ENCODE data around the gene RND1.
A peak's percentile ranks its signal among the peaks of the same experiment; 100 is the strongest.
"Not testable (repeated sequence)": the region's sequence is repeated elsewhere in the genome, so short reads cannot be mapped to it uniquely, and the experiment has no call there.

The RND1 gene

GRCh38 chr12:48869191-48869590, 3.5 kb upstream of the RND1 start:
- H3K4me3 ChIP-seq (replicated peaks; ENCODE audit: low read depth, low read length), result no peak overlapping the region
- no peak for DNase-seq (ENCODE audit: low read depth)
- TF ChIP-seq CTCF (IDR thresholded peaks at IDR 0.05; ENCODE audit: low read length, missing control alignments), result no peak

GRCh38 chr12:48868451-48868850, 2.8 kb upstream of the RND1 start:
- TF ChIP-seq CTCF (IDR thresholded peaks at IDR 0.05; ENCODE audit: low read length, missing control alignments), result no peak
- H3K4me3 ChIP-seq (replicated peaks; ENCODE audit: low read depth, low read length), result no peak overlapping the region
- DNase-seq (ENCODE audit: low read depth), result no peak

GRCh38 chr12:48866052-48866711, 512 bp upstream of the RND1 start:
- H3K4me3 ChIP-seq (replicated peaks; ENCODE audit: low read depth, low read length), result peak overlapping the region; percentile 69
- DNase-seq (ENCODE audit: low read depth), result no peak
- TF ChIP-seq CTCF (IDR thresholded peaks at IDR 0.05; ENCODE audit: low read length, missing control alignments), result no peak

GRCh38 chr12:48863291-48863690, 2.4 kb downstream of the RND1 start:
- no peak for DNase-seq (ENCODE audit: low read depth)
- no peak overlapping the region for H3K4me3 ChIP-seq (replicated peaks; ENCODE audit: low read depth, low read length)
- TF ChIP-seq CTCF (IDR thresholded peaks at IDR 0.05; ENCODE audit: low read length, missing control alignments), result no peak

- H3K4me3 ChIP-seq (replicated peaks; ENCODE audit: low read depth, low read length), result no peak overlapping the region
- TF ChIP-seq CTCF (IDR thresholded peaks at IDR 0.05; ENCODE audit: low read length, missing control alignments), result no peak
- DNase-seq (ENCODE audit: low read depth), result no peak
Measured at GRCh38 chr12:48862760-48863159, 2.9 kb downstream of the RND1 start.

GRCh38 chr12:48861111-48861510, 4.6 kb downstream of the RND1 start:
- no peak for DNase-seq (ENCODE audit: low read depth)

DNA sequence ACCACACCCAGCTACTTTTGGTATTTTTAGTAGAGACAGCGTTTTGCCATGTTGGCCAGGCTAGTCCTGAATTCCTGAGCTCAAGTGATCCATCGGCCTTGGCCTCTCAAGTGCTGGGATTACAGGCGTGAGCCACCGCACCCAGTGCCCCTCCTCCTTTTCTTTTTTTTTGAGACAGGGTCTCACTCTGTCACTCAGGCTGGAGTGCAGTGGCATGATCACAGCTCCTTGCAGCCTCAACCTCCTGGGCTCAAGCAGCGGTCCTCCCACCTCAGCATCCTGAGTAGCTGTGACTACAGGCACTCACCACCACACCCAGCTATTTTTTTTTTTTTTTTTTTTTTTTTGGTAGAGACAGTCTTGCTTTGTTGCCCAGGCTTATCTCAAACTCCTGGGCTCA, 5.4 kb downstream of the RND1 start:
- not testable (repeated sequence) for DNase-seq (ENCODE audit: low read depth); H3K4me3 ChIP-seq (replicated peaks; ENCODE audit: low read depth, low read length)

More at GRCh38 chr12:48861111-48861510, 4.6 kb downstream of the RND1 start:
- no peak overlapping the region for H3K4me3 ChIP-seq (replicated peaks; ENCODE audit: low read depth, low read length)
- TF ChIP-seq CTCF (IDR thresholded peaks at IDR 0.05; ENCODE audit: low read length, missing control alignments), result no peak

Measured in fibroblast of pulmonary artery (primary cell).